Panc1 (cell line): Measurements from ENCODE around the gene VWC2L. TPM values are rescaled to one million over a fixed set of nuclear protein-coding genes. Genes with fewer than 3 reads are reported as not detected.

ENCODE experiments used
- ATAC-seq: fragments of 200-7000 bp; cut with Tn5 transposase; 2 replicates; pipeline ENCODE4 v1.9.1; 2020; ENCODE audit warnings: mild to moderate bottlenecking, moderate library complexity
- BruUV-seq: library from RNA; stranded (reverse); fragments of 400-500 nt; replicated peaks from 2 replicates; lab custom pipeline; 2021; lab: Mats Ljungman, UMichigan
- CTCF ChIA-PET: fragments of 300-600 bp; sonication (Branson Sonifier 250); formaldehyde crosslinking; loops from one replicate; lab custom pipeline; 2022; ENCODE audit warnings: antibody characterized with exemption; lab: Charles Lee
- POLR2A ChIA-PET: fragments of 300-600 bp; sonication (Branson Sonifier 250); formaldehyde crosslinking; loops from one replicate; lab custom pipeline; 2022; ENCODE audit warnings: antibody characterized with exemption; lab: Charles Lee
- DNase-seq: peaks from one replicate; pipeline ENCODE4 v3.0.0-alpha.2; 2010; ENCODE audit warnings: low read depth, low spot score
- H3K27ac ChIP-seq: 2 replicates; pipeline ENCODE4 v1.5.1; 2011; ENCODE audit warnings: mild to moderate bottlenecking, low read length, inconsistent platforms
- H3K27me3 ChIP-seq: fragments of 200-500 bp; sonication (Bioruptor generic); 2 replicates; pipeline ENCODE4 v1.6.0; 2014; ENCODE audit warnings: low read length, inconsistent platforms; ENCODE audit not compliant: control insufficient read depth, insufficient read depth
- H3K36me3 ChIP-seq: fragments of 200-500 bp; sonication (Bioruptor generic); 2 replicates; pipeline ENCODE4 v1.5.1; 2014; ENCODE audit warnings: inconsistent platforms, mild to moderate bottlenecking, low read length, moderate library complexity; ENCODE audit not compliant: control insufficient read depth, insufficient read depth
- H3K4me1 ChIP-seq: 2 replicates; pipeline ENCODE4 v1.5.1; 2011; ENCODE audit warnings: inconsistent platforms, mild to moderate bottlenecking, low read length, moderate library complexity; ENCODE audit not compliant: control insufficient read depth, insufficient read depth
- H3K4me3 ChIP-seq, 2 experiments: 2 replicates each; pipeline ENCODE4 v1.5.1; 2011 to 2012; ENCODE audit warnings: low read depth in 2 of 2, low read length in 2 of 2, mild to moderate bottlenecking in 2 of 2, inconsistent platforms in 1 of 2, moderate library complexity in 1 of 2
- H3K9me3 ChIP-seq: fragments of 200-500 bp; sonication (Bioruptor generic); 2 replicates; pipeline ENCODE4 v1.5.1; 2014; ENCODE audit warnings: low read depth, mild to moderate bottlenecking, inconsistent platforms, low read length, moderate library complexity; ENCODE audit not compliant: control insufficient read depth, insufficient read depth
- CTCF ChIP-seq: fragments of 450-650 bp; IDR thresholded peaks from 2 replicates; pipeline ENCODE4 v1.5.1; 2017; ENCODE audit warnings: mild to moderate bottlenecking
- POLR2AphosphoS5 ChIP-seq: IDR thresholded peaks from 2 replicates; pipeline ENCODE4 v1.6.1; 2012; ENCODE audit warnings: mild to moderate bottlenecking, low read depth, low read length, moderate library complexity
- SIN3A ChIP-seq: IDR thresholded peaks from 2 replicates; pipeline ENCODE4 v1.6.1; 2012; ENCODE audit warnings: low read depth, mild to moderate bottlenecking, low read length, moderate library complexity, borderline replicate concordance; ENCODE audit not compliant: insufficient read depth
- TCF7L2 ChIP-seq: IDR thresholded peaks from 2 replicates; pipeline ENCODE4 v1.6.1; 2011; ENCODE audit warnings: mild to moderate bottlenecking, low read depth, low read length, inconsistent platforms
- in situ Hi-C: cut with HindIII; loops from 2 replicates; pipeline ENCODE4 v1.10.0; 2016; ENCODE audit warnings: low sequenced_read_pairs, low pct_unique_long_range_greater_than_20kb
- intact Hi-C: fragments of 100-400 bp; cut with micrococcal nuclease; formaldehyde crosslinking; loops from one replicate; pipeline ENCODE4 v1.10.0; 2022; ENCODE audit not compliant: unreplicated experiment
- total RNA-seq: library from RNA; stranded (reverse); gene quantifications from one replicate; pipeline ENCODE4 v1.2.1, GENCODE V29; 2021; ENCODE audit not compliant: unreplicated experiment
- TF ChIP-seq, protein P1 (sequence below), 2 experiments: IDR thresholded peaks; 2 replicates each; pipeline ENCODE4 v1.6.1; 2011 to 2012; ENCODE audit warnings: low read depth in 2 of 2, control low read depth in 1 of 2, low read length in 1 of 2, mild to moderate bottlenecking in 1 of 2, moderate library complexity in 1 of 2; ENCODE audit not compliant: insufficient read depth in 1 of 2

The VWC2L gene
- total RNA-seq, 1 experiment from 2014 or later: not detected

- ATAC-seq (no peak), DNase-seq (no peak)
- no TSS peak for BruUV-seq
- intact Hi-C loops: no loop called here
- ChIA-PET CTCF (no interaction called here), POLR2A (no interaction called here)
- no peaks in the 10 kb centered on the region for H3K4me1 ChIP-seq
- TF ChIP-seq, protein P1, sequence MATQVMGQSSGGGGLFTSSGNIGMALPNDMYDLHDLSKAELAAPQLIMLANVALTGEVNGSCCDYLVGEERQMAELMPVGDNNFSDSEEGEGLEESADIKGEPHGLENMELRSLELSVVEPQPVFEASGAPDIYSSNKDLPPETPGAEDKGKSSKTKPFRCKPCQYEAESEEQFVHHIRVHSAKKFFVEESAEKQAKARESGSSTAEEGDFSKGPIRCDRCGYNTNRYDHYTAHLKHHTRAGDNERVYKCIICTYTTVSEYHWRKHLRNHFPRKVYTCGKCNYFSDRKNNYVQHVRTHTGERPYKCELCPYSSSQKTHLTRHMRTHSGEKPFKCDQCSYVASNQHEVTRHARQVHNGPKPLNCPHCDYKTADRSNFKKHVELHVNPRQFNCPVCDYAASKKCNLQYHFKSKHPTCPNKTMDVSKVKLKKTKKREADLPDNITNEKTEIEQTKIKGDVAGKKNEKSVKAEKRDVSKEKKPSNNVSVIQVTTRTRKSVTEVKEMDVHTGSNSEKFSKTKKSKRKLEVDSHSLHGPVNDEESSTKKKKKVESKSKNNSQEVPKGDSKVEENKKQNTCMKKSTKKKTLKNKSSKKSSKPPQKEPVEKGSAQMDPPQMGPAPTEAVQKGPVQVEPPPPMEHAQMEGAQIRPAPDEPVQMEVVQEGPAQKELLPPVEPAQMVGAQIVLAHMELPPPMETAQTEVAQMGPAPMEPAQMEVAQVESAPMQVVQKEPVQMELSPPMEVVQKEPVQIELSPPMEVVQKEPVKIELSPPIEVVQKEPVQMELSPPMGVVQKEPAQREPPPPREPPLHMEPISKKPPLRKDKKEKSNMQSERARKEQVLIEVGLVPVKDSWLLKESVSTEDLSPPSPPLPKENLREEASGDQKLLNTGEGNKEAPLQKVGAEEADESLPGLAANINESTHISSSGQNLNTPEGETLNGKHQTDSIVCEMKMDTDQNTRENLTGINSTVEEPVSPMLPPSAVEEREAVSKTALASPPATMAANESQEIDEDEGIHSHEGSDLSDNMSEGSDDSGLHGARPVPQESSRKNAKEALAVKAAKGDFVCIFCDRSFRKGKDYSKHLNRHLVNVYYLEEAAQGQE (IDR thresholded peaks at IDR 0.05; ENCODE audit: insufficient read depth in 1 of 2, low read depth in 2 of 2, low read length in 1 of 2): no peak
- TF ChIP-seq CTCF: no peak
- TF ChIP-seq TCF7L2: no peak
- TF ChIP-seq POLR2AphosphoS5: no peak
- no peak for TF ChIP-seq SIN3A
- no peak overlapping the region for H3K27ac ChIP-seq
- in situ Hi-C loops: no loop called here
- no peaks in the 10 kb centered on the region for H3K9me3 ChIP-seq
- H3K36me3 ChIP-seq: no peaks in the 10 kb centered on the region
- no peaks in the 10 kb centered on the region for H3K27me3 ChIP-seq
- H3K4me3 ChIP-seq: no peak overlapping the region
Observed at GRCh38 chr2:214492152-214492551, 81.3 kb downstream of the VWC2L start.

GRCh38 chr2:214492608-214493007 lies 81.8 kb downstream of the VWC2L start:
- Histone ChIP-seq H3K27me3 (no peaks in the 10 kb centered on the region), H3K4me1 (no peaks in the 10 kb centered on the region), H3K9me3 (no peaks in the 10 kb centered on the region), H3K27ac (no peak overlapping the region), H3K36me3 (no peaks in the 10 kb centered on the region), H3K4me3 (no peak overlapping the region)
- TF ChIP-seq POLR2AphosphoS5 (no peak), SIN3A (no peak), TCF7L2 (no peak), CTCF (no peak)
- TF ChIP-seq, protein P1 (IDR thresholded peaks at IDR 0.05; ENCODE audit: insufficient read depth in 1 of 2, low read depth in 2 of 2, low read length in 1 of 2): no peak
- intact Hi-C loops: no loop called here
- POLR2A ChIA-PET: no interaction called here
- ATAC-seq (no peak), DNase-seq (no peak)
- in situ Hi-C loops: no loop called here
- CTCF ChIA-PET: no interaction called here
- BruUV-seq: no TSS peak
